CD4-positive, alpha-beta T cell treated with Interleukin-4 for 4 hours (primary cell): ENCODE measurements around the gene TUBB3.
A peak's percentile ranks its signal among the peaks of the same experiment; 100 is the strongest.
"Not testable (repeated sequence)": the region's sequence is repeated elsewhere in the genome, so short reads cannot be mapped to it uniquely, and the experiment has no call there.

Experiments
- DNase-seq: peaks from one replicate; pipeline ENCODE4 v3.0.0-alpha.2; 2020

The TUBB3 gene

DNA sequence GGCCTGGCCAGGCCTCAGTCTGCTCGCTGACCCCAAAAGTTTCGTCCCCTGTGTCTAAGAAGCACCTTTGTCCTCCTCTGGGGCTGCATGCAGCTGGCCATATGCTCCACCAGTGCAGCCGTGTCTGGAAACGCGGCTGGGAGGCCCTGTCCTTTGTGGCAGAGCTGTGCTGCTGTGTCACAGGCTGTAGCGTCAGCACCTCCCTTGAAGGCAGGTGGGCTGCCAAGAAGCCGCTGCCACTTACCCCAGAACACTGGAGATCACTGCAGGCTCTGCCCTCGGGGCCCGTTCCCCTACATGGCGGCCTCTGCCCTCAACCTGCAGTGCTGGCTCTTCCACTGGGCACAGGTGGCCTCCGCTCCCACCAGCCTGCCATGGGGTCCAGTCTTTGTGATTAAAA, 20.2 kb upstream of the TUBB3 start:
- no peak for DNase-seq

DNA sequence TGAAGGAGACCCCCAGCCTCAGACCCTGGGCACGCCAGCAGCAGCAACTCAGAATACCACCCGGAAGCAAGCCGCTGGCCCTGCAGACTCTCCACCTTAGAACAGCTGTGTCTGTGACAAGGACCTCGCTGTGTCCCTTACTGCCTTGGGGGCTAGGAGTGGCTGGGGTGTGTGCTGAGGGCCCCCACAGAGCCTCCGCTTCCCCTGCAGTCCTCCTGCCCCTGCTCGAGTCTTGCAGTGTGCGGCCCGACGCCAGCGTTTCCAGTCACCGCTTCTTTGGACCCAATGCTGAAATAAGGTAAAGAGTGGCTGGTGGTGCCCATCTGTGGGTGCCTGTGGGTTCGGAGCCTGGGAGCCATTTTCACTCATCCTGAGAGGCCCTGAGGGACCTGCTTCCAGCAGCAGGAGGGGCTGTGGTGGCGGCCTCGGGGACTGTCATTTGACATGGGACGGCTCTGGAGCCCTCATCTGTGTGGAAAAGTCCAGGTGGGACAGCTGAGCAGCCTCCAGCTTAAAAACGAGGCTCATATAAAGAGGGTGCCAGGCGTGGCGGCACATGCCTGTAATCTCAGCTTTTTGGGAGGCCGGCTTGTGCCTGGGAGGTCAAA, 19.1 kb upstream of the TUBB3 start:
- DNase-seq = no peak

DNA sequence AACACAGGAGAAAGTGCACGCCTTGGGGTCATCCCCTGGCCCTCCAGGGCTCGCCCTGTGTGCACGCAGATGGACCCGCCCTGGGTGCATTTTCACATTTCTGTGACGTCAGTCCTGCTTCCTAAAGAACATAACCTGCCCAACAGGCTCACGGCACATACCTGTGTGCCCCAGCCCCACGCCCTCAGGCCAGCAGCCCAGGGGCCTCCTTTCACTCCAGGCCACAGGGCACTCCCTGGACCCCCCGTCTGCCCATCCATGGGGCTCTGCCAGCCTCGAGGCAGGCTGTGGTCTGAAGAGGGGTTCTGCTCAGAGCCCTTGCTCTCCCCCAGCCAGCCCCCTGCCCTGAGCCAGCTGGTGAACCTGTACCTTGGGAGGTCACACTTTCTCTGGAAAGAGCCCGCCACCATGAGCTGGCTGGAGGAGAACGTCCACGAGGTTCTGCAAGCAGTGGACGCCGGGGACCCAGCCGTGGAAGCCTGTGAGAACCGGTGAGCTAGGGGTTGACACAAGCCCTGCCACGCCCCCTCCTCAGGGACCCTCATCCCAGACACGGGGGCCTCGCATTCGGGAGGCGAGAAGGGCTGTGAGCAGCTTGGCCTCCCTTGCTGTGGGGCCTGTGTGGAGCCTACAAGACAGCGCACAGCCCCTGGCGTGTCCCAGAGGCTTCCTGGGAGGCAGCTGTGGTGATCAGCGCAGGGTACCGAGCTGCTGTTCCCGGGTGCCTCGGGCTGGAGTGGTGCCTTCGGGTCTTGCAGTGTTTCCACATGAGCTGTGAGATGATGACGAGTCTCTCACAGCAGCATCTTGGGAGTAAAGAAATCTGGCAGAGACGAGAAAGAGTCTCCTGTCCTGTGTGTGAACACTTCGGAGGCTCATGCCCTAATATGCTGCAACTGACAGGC, 18.3 kb upstream of the TUBB3 start:
- DNase-seq = no peak

DNA sequence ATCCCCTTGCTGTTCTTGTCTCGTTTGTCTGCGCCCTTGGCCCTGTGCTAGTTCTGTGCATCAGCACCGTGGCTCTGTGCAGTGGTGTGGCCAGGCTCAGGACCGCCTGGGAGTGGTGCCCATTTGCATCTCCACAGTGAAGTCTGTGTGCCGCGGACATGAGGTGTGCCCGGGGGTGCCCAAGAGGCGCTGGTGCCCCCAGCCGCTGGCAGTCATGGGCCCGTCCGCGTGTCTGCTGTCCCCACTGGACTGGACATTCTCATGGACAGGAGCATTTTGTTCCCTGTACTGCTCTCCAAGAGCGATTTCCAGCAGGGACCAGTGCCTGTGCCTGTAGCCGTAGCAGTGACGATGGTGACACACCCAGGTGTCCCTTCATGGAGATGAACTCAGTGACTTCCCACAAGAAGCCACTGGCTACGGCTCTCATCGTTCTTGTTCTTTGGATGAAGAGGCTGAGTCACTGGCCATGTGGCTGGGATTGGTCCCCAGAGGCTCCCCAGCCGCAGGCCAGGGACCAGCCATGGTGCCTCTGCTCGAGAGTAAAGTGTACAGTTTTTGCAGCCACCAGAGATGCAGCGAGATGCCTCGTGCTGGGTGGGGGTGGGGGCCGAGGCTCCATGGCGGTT, 17.5 kb upstream of the TUBB3 start:
- no peak for DNase-seq

DNA sequence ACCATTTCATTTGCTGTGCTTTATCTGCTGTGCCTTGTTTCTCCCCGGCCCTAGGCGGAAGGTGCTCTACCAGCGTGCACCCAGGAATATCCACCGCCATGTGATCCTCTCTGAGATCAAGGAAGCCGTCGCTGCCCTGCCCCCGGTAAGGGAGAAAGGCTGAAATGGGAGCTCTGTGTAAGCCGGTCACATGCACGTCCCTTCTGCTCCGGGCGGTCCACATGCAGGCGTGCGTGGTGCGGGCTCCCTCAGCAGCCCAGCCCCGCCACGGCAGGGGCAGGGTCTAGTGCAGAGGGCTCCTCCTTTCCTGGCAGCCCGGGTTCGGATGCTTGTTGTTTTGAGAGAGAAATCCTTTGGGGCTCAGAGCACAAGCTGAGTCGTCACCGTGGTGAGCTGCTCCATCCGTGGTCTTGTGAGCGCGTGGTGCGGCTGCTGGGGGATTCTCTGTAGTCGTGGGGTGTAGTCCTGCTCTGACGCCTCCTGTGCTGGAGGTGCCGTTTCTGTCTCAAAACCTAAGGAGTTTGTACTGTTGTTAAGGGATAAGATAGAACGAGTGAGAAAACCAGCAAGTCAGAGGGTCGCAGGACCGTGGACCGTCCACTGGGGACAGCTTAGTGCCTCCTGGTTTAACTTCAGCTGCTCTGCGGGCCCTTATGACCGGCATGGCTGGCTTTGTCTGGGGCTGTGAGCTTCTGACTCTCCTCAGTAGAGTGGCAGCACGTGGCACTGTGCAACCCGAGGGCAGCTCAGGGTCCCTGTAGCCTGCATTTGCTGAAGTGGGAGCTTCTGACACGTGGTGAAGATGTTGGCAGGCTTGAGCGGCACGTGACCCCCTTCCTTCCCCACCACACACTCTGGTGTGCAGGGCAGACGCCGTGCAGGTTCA, 16.8 kb upstream of the TUBB3 start:
- DNase-seq = no peak

DNA sequence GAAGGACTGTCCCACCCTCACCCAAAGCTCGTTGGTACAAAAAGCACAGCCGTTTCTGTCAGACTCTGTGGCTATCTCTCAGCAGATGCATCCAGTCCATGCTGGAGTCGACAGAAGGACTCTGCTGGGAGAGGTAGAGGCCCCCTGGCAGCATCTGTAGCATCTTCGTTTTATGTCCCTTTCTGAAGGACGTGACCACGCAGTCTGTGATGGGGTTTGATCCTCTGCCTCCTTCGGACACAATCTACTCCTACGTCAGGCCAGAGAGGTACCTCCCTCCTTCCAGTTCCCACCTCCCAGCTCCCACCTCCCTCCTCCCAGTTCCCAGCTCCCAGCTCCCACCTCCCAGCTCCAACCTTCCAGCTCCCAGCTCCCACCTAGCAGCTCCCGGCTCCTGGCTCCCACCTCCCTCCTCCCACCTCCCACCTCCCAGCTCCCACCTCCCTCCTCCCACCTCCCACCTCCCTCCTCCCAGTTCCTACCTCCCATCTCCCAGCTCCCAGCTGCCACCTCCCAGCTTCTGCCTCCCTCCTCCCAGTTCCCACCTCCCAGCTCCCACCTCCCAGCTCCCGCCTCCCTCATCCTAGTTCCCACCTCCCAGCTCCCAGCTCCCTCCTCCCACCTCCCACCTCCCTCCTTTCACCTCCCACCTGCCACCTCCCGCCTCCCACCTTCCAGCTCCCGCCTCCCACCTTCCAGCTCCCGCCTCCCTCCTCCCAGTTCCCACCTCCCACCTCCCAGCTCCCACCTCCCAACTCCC, 15.9 kb upstream of the TUBB3 start:
- DNase-seq = no peak

DNA sequence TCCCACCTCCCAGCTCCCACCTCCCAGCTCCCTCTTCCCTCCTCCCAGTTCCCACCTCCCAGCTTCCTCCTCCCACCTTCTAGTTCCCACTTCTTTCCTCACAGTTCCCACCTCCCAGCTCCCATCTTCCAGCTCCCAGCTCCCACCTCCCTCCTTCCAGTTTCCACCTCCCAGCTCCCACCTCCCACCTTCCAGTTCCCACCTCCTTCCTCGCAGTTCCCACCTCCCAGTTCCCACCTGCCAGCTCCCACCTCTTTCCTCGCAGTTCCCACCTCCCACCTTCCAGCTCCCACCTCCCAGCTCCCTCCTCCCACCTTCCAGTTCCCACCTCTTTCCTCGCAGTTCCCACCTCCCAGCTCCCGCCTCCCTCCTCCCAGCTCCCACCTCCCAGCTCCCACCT, 14.9 kb upstream of the TUBB3 start:
- DNase-seq = no peak

DNA sequence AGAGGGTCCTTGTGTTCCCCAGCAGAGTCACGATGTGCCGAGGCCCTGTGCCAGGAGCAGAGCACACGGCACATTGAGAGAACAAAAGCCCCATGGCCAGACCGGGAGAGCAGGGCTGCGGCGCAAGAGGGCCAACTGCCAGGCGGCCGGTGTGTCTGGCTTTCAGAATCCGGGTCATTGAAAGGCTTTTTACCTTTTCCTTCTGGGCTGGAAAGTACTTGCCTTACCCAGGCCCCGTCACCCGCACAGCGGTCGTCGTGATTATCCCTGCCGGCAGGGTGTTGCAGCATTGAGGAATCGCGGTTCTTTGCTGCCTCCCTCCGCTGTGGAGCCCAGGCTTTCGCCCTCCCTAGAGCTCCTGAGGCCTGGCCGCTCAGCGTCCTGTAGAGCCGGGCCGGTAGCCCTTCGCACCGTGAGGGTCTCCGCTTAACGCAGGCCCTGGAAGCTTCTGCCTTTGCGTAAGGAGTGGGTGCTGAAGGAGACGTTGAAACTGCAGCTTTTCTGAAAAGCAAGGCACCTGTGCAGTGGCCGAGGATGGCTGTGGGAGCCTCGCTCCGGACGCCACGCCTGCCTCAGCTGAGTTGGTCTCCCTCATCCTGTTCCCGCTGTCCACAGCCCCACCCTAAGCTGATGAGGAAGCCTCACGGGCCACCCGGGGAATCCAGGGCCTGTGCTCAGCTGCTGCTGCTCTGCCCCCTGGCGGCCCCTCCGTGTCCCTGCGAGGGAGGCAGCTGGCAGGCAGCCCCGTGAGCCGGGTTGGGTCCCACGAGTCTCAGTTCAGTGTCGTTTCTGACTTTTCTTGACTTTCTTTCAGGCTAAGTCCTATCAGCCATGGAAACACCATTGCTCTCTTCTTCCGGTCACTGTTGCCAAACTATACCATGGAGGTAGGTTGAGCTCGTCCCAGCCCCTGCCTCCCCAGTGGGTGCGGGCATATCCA, 13.1 kb upstream of the TUBB3 start:
- peak; percentile 58 for DNase-seq

DNA sequence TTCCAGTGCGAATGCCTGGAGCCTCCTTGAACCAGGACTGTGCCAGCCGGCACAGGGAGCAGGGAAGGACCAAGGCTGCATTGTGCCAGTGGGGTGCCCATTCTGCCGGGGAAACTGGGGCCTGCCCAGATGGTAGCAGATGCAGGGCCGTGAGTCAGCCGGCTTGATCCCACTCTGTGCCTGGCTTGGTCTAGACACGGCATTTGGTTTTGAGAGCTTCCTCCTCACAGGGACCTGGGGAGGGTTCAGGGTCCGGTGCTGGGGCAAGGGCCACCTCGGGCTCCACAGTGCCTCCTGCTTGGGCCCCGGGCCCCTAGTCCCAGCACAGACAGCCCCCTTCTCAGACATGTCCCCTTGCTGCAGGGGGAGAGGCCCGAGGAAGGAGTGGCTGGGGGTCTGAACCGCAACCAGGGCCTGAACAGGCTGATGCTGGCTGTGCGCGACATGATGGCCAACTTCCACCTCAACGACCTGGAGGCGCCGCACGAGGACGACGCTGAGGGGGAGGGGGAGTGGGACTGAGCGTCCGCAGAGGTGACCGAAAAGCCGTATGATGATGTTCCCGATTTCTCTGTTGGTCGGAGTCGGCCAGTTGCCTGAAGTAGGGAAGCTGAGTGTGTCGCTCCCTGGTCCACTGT, 12.3 kb upstream of the TUBB3 start:
- no peak for DNase-seq

DNA sequence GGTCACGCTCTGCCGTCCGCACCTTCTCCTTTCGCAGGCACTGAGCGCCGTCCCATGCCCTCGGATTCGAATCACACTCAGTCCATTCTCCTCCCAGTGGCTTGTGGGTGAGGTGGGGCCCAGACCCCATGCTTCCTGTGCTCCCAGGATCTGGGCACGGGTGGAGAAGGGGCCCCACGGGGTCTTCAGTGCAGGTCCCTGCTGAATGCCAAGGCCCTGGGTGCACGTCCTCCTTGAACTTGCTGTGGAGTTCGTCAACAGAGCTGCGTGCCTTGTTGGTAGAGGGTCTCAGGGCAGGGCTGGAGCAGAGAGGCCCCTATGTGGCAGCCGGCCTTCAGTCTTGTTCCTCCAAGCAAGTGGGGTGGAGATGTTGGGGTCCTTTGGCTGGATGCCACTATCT, 11.8 kb upstream of the TUBB3 start:
- no peak for DNase-seq

DNA sequence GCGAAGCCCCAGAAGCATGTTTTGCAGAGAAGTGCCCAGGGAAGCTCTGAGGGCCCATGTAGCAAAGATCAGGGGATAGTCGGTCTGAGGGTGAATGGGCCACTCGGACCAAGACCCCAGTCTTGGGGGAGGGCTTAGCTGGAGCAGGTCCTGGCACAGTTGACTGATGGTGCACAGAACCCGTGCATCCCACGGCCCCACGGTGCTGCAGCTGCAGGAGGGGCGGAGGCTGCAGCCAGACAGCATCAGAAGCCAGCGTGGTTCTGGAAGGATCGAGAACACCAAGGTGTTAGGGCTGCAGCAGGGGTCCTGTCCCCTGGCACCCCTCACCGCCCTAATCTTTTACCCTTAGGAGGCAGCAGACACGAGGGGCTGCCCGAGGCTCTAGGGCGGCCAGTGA, 11.0 kb upstream of the TUBB3 start:
- no peak for DNase-seq

DNA sequence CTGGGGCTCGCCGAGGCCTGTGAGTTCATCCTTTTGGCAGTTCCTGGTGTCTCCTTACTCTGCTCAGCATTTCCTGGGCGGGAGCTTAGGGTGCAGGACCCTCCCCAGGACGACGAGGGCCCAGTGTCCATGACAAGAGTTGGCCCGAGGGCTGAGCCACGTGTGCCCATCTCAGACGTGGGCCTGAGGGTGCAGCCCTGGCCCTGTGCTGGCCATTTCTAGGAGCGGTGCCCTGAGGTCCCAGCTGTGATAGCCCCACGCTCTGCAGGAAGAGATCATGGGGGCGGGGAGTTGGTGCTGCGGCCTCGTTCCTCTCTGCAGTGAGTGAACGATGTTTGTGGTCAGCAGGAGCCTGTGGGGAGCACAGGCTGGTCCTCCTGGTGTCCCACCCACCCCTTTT, 10.5 kb upstream of the TUBB3 start:
- no peak for DNase-seq

DNA sequence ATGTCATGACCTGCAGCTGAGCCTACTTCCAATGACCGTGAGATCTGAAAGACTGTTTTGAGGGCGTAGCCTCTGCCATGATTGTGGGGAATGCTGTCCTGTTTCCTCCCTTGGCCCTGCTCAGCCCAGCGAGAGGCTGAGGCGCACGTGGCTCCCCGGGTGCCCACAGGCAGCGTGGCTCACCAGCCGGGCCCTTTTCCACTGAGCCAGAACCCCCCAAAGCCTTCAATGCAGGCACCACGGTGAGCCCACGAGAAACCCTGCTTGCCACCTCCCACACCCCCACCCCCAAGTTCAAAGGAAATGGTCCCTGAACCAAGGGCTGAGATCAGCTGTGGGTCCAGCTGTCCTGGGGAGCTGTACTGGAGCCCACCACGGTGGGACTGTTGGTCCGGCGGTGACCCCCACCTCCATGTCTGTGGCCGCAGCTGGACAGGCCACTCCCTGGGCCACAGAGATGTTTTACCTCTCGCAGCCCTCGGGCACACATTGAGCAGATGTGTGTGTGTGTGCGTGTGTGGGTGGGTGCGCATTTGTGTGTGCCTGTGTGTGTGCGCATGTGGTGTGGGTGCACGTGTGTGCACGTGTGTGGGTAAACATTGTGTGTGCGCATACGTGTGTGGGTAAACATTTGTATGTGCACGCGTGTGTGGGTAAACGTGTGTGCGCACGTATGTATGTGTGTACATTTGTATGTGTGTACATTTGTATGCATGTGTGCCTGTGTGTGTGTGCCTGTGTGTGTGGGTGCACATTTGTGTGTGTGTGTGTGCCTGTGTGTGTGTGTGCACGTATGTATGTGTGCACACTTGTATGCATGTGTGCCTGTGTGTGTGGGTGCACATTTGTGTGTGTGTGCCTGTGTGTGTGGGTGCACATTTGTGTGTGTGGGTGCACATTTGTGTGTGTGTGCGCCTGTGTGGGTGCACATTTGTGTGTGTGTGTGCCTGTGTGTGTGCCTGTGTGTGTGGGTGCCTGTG, 9.4 kb upstream of the TUBB3 start:
- DNase-seq = no peak

DNA sequence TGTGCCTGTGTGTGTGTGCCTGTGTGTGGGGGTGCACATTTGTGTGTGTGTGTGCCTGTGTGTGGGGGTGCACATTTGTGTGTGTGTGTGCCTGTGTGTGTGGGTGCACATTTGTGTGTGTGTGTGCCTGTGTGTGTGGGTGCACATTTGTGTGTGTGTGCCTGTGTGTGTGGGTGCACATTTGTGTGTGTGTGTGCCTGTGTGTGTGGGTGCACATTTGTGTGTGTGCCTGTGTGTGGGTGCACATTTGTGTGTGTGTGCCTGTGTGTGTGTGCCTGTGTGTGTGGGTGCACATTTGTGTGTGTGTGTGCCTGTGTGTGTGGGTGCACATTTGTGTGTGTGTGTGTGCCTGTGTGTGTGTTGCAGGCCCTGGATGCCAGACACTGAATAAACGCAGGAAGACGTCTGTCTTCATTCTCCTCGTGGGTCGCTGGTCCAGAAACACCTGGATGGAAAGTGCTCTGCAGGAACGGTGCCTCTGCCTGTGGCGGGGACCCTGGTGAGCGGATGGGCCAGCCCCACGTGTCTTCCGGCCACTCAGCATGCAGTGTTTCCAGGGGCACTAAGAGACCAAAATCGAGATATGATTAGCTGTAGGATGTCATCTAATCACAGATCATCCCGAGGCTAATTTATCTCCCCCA, 8.4 kb upstream of the TUBB3 start:
- DNase-seq = not testable (repeated sequence)

DNA sequence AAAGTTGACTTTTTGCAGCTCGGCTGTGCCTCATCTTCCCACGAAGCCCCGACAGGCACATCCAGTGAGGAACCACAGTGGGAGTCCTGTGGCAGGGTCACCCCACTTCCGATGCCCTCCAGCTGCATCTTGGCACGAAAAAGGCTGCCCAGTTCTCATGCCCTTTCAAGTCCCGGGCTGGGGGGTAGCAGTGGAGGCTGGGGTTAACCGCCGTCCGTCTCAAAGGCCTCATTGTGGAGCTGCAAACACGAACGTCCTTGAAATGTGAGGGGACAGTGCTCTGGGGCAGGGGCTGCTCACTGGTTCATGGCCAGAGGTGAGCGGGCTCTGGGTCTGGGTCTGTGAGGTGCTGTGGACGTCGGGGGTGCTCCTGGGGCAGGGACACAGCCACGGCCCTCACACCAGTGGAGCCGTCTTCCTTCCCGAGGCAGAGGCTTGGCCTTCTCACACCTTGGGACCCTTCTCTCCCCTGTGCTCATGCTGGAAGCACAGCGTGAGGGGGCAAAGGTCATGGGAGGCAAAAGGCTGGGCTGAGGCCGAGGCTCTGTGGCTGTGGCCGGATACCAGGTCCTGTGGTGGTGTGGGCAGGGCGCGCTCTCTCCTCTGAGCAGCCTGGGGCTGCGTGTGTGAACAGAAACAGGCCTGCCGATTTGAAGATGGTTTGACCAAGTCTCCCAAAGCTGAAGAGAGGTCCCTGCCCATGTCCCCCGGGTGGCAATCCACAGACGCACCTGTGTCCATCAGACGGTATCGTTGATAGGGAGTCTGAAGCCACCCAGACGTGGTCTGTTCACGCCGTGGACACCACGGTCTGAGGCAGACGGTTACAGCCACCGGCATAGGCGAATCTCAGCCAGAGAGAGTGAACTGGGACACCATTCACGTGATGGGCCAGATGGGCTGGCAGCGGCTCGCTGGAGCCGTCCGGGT, 7.6 kb upstream of the TUBB3 start:
- no peak for DNase-seq

DNA sequence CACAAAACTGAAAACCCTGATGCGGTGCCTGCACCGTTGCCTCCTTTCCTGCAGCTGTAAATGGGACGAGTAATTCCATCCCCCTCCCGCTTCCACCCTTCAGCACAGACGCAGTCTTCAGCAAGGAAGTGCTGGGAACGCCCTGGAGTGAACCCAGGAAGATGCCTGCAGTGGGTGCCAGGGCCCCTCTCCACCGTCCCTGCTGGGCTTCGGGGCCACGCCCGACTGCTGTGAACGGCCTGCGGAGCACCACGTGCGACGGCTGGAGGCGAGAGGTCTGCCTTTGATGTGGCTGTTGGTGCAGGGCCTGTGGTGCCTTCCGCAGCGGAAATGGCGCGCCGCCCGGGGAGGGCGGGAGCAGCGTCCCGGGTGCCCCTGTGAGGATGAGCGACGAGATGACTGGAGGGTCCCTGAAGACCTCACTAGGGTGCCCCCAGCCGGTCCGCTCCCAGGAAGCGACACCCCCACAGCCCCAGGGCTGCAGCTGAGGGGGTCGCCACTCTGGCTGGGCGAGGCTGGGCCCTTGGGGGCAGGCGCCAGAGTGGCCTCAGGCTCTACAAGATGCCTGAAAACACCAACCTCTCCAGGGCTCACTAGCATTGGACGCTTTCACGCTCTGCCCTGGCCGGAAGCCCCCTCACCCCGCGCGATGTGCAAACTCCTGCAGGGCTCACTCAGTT, 5.2 kb upstream of the TUBB3 start:
- DNase-seq = peak; percentile 74
